Measurements from ENCODE around the gene RAPGEF5. TPM values are rescaled to one million over a fixed set of nuclear protein-coding genes. Genes with fewer than 3 reads are reported as not detected.

Gene RAPGEF5
- total and polyA plus RNA-seq, 4 donors = 7.1 to 54.8 (median 13.0) TPM

DNA sequence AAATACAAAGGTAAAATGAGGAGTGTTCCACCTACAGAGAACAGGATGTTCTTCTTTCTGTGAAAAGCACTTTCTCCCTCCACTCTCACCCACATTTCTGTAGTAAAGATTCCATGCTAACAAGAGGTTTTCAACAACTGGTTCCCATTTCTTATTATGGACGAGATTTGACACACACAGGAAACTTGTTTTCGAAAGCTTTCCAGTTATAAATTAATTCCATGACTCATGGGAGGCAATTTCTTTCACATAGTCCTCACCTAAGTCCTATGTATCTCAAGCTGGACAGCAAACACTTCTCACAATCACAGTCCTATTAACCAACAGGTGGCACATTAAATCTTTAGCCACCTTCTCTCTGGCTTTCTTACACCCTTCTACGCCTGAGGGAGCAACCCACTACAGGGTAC is 24.5 kb downstream of the RAPGEF5 start:
- H3K27me3 ChIP-seq (ENCODE audit: control insufficient read depth in 4 of 4, insufficient read depth in 4 of 4, low read length in 3 of 4) = no peaks in the 10 kb centered on the region
- H3K9ac ChIP-seq (ENCODE audit: low read depth in 1 of 2, low read length in 2 of 2) = no peak overlapping the region
- no peak overlapping the region for H3K4me3 ChIP-seq (ENCODE audit: low read depth in 1 of 3, low read length in 3 of 3)
- peak overlapping the region in 1 of 2 donors; percentile 46 for H3K27ac ChIP-seq (ENCODE audit: low read depth in 1 of 2, low read length in 2 of 2)
- DNase-seq (ENCODE audit: low spot score) = no peak
- H3K36me3 ChIP-seq (ENCODE audit: control insufficient read depth in 4 of 4, insufficient read depth in 3 of 4, low read depth in 1 of 4, low read length in 3 of 4) = no peaks in the 10 kb centered on the region
- no peaks in the 10 kb centered on the region for H3K9me3 ChIP-seq (ENCODE audit: control insufficient read depth in 4 of 4, low read length in 3 of 4)
- H3K4me1 ChIP-seq (ENCODE audit: control insufficient read depth in 4 of 4, insufficient read depth in 4 of 4, low read length in 3 of 4) = peaks cover 0 to 7% (median 4%) of the 10 kb centered on the region in 4 donors
- TF ChIP-seq TAF1 (conservative IDR thresholded peaks at IDR 0.05) (no peak), GABPA (IDR thresholded peaks at IDR 0.05 in 1 of 2, conservative IDR thresholded peaks at IDR 0.05 in 1 of 2) (no peak), HNF4A (conservative IDR thresholded peaks at IDR 0.05) (no peak), SP1 (IDR thresholded peaks at IDR 0.05) (no peak), FOXA1 (IDR thresholded peaks at IDR 0.05) (no peak)
- TF ChIP-seq, protein P1, sequence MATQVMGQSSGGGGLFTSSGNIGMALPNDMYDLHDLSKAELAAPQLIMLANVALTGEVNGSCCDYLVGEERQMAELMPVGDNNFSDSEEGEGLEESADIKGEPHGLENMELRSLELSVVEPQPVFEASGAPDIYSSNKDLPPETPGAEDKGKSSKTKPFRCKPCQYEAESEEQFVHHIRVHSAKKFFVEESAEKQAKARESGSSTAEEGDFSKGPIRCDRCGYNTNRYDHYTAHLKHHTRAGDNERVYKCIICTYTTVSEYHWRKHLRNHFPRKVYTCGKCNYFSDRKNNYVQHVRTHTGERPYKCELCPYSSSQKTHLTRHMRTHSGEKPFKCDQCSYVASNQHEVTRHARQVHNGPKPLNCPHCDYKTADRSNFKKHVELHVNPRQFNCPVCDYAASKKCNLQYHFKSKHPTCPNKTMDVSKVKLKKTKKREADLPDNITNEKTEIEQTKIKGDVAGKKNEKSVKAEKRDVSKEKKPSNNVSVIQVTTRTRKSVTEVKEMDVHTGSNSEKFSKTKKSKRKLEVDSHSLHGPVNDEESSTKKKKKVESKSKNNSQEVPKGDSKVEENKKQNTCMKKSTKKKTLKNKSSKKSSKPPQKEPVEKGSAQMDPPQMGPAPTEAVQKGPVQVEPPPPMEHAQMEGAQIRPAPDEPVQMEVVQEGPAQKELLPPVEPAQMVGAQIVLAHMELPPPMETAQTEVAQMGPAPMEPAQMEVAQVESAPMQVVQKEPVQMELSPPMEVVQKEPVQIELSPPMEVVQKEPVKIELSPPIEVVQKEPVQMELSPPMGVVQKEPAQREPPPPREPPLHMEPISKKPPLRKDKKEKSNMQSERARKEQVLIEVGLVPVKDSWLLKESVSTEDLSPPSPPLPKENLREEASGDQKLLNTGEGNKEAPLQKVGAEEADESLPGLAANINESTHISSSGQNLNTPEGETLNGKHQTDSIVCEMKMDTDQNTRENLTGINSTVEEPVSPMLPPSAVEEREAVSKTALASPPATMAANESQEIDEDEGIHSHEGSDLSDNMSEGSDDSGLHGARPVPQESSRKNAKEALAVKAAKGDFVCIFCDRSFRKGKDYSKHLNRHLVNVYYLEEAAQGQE (IDR thresholded peaks at IDR 0.05) = peak; percentile 93
- TF ChIP-seq, protein P2, sequence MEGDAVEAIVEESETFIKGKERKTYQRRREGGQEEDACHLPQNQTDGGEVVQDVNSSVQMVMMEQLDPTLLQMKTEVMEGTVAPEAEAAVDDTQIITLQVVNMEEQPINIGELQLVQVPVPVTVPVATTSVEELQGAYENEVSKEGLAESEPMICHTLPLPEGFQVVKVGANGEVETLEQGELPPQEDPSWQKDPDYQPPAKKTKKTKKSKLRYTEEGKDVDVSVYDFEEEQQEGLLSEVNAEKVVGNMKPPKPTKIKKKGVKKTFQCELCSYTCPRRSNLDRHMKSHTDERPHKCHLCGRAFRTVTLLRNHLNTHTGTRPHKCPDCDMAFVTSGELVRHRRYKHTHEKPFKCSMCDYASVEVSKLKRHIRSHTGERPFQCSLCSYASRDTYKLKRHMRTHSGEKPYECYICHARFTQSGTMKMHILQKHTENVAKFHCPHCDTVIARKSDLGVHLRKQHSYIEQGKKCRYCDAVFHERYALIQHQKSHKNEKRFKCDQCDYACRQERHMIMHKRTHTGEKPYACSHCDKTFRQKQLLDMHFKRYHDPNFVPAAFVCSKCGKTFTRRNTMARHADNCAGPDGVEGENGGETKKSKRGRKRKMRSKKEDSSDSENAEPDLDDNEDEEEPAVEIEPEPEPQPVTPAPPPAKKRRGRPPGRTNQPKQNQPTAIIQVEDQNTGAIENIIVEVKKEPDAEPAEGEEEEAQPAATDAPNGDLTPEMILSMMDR (IDR thresholded peaks at IDR 0.05; ENCODE audit: low read depth, low read length, missing input control) = no peak
- WGBS = 72% methylated on average over 3 of the region's 3 CpGs

DNA sequence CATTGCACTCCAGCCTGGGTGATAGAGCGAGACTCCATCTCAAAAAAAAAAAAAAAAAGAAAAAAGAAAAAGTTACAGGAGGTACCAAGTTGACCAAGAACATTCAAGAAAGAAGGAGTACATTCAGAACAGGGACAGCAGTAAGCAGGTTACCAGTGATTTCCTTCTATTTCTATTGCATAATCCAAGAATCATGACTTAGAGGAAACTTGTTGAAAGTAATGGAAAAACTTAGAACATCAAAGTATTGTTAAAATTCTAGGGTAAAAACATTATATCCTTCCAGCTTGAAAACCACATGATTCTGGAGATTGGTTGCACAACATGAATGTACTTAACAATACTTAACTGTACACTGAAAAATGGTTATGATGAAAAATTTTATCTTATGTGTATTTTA is 25.2 kb downstream of the RAPGEF5 start:
- DNase-seq (ENCODE audit: low spot score) = no peak
- WGBS = 91% methylated on average over 1 of the region's 1 CpG
- H3K9ac ChIP-seq (ENCODE audit: low read depth in 1 of 2, low read length in 2 of 2) = no peak overlapping the region
- H3K36me3 ChIP-seq (ENCODE audit: control insufficient read depth in 4 of 4, insufficient read depth in 3 of 4, low read depth in 1 of 4, low read length in 3 of 4) = no peaks in the 10 kb centered on the region
- TF ChIP-seq RXRA (IDR thresholded peaks at IDR 0.05) (no peak), GABPA (IDR thresholded peaks at IDR 0.05 in 1 of 2, conservative IDR thresholded peaks at IDR 0.05 in 1 of 2) (no peak), NR2F2 (IDR thresholded peaks at IDR 0.05) (no peak), RAD21 (IDR thresholded peaks at IDR 0.05) (no peak)
- TF ChIP-seq, protein P1 (IDR thresholded peaks at IDR 0.05) = no peak
- H3K4me1 ChIP-seq (ENCODE audit: control insufficient read depth in 4 of 4, insufficient read depth in 4 of 4, low read length in 3 of 4) = peaks cover 0 to 7% (median 4%) of the 10 kb centered on the region in 4 donors
- H3K27ac ChIP-seq (ENCODE audit: low read depth in 1 of 2, low read length in 2 of 2) = no peak overlapping the region
- H3K4me3 ChIP-seq (ENCODE audit: low read depth in 1 of 3, low read length in 3 of 3) = no peak overlapping the region
- no peaks in the 10 kb centered on the region for H3K9me3 ChIP-seq (ENCODE audit: control insufficient read depth in 4 of 4, low read length in 3 of 4)
- H3K27me3 ChIP-seq (ENCODE audit: control insufficient read depth in 4 of 4, insufficient read depth in 4 of 4, low read length in 3 of 4) = no peaks in the 10 kb centered on the region
